Activated CD8-positive, alpha-beta T cell treated with anti-CD3 and anti-CD28 coated beads, Interleukin-2, amount 10 ng/mL, durations not matched to agents 7 days and 5 days (primary cell): ENCODE results near the gene RIPK1. TPM values are rescaled to one million over a fixed set of nuclear protein-coding genes. Genes with fewer than 3 reads are reported as not detected.

Experiments used
- ATAC-seq: fragments of 150-1000 bp; cut with Tn5 transposase; one replicate; pipeline ENCODE4 v1.10.0; 2021; ENCODE audit warnings: moderate library complexity
- CTCF ChIA-PET: fragments of 350-600 bp; sonication (Branson Sonifier 250); formaldehyde crosslinking; loops from one replicate; lab custom pipeline; 2021; ENCODE audit warnings: antibody characterized with exemption; lab: Charles Lee
- POLR2A ChIA-PET: fragments of 350-600 bp; sonication (Branson Sonifier 250); formaldehyde crosslinking; loops from one replicate; lab custom pipeline; 2021; ENCODE audit warnings: antibody characterized with exemption; lab: Charles Lee
- DNase-seq: peaks from one replicate; pipeline ENCODE4 v3.0.0-alpha.2; 2020
- H3K27ac Mint-ChIP-seq: one replicate; pipeline ENCODE4 v1.8.0; 2021; ENCODE audit warnings: mild to moderate bottlenecking, mixed read lengths
- H3K27me3 Mint-ChIP-seq: one replicate; pipeline ENCODE4 v1.8.0; 2021; ENCODE audit warnings: low read depth, mixed read lengths
- H3K36me3 Mint-ChIP-seq: one replicate; pipeline ENCODE4 v1.8.0; 2021; ENCODE audit warnings: low read depth, mixed read lengths
- H3K4me1 Mint-ChIP-seq: one replicate; pipeline ENCODE4 v1.8.0; 2021; ENCODE audit warnings: low read depth, mixed read lengths
- H3K4me3 Mint-ChIP-seq: one replicate; pipeline ENCODE4 v1.8.0; 2021; ENCODE audit warnings: mild to moderate bottlenecking, mixed read lengths
- H3K9me3 Mint-ChIP-seq: one replicate; pipeline ENCODE4 v1.8.0; 2022; ENCODE audit warnings: mixed read lengths; ENCODE audit not compliant: insufficient read depth
- total RNA-seq, 2 experiments: library from RNA; stranded (reverse); gene quantifications; one replicate each; pipeline ENCODE4 v1.2.3, GENCODE V29; 2021

RIPK1 gene
- total RNA-seq, 2 experiments from 2014 or later: 28.0 to 28.1 TPM

DNA sequence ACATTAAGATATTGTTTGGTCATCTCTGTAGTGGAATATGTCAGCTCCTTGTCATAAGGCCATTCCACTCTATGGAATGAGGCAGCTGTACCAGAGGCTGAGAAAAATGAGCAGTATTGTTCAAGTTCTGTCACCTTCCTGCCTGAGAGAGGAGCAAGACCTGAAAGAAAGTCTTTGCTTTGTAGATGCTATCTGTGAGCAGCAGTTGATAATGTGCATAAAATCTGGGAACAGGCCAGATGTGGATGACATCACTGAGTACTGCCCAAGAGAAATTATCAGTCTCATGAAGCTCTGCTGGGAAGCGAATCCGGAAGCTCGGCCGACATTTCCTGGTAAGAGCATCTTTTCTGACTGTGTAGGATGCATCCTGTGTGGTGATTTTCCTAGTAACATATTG is 16.8 kb downstream of the RIPK1 start:
- DNase-seq (no peak), ATAC-seq (no peak)
- Mint-ChIP-seq H3K4me1 (peaks cover 14% of the 10 kb centered on the region), H3K4me3 (no peak overlapping the region), H3K36me3 (peaks cover 78% of the 10 kb centered on the region), H3K9me3 (no peaks in the 10 kb centered on the region), H3K27me3 (no peaks in the 10 kb centered on the region), H3K27ac (no peak overlapping the region)
- CTCF ChIA-PET: no interaction called here
- POLR2A ChIA-PET: no interaction called here

- no peak overlapping the region for H3K27ac Mint-ChIP-seq
- POLR2A ChIA-PET: no interaction called here
- CTCF ChIA-PET: interaction anchor here (1.4 to 1.6 kb wide), 3 partner anchors 19 to 87 kb away, joined by 3 to 4 read pairs (median 3); partner anchors contain the start of gene NQO2
- no peaks in the 10 kb centered on the region for H3K27me3 Mint-ChIP-seq
- H3K36me3 Mint-ChIP-seq: peaks cover 73% of the 10 kb centered on the region
- no peaks in the 10 kb centered on the region for H3K9me3 Mint-ChIP-seq
- no peak for ATAC-seq
- no peak for DNase-seq
- H3K4me3 Mint-ChIP-seq: no peak overlapping the region
- peaks cover 14% of the 10 kb centered on the region for H3K4me1 Mint-ChIP-seq
These were observed 18.1 kb downstream of the RIPK1 start for GRCh38 chr6:3086282-3086946.

DNA sequence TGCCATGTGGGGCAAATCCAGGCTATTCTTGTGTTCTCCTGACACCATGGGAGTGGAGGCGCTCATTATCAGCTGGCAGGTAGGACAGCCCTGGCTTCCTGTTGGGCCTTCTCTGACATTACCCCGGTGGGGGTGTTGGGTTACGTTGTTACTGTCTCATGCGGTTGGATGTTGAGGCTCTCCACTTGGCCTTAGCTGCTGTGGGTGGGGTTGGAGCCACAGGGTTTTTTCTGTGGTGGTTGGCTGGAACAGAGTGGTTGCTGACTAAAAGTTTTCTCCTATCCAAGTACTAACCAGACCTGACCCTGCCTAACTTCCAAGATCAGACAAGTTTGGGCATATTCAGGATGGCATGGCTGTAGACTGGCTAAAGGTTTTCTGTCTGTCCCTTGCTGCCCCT is 20.2 kb downstream of the RIPK1 start:
- Mint-ChIP-seq H3K9me3 (no peaks in the 10 kb centered on the region), H3K27ac (peak overlapping the region; percentile 52), H3K36me3 (peaks cover 58% of the 10 kb centered on the region), H3K4me3 (no peak overlapping the region), H3K27me3 (no peaks in the 10 kb centered on the region), H3K4me1 (peaks cover 14% of the 10 kb centered on the region)
- CTCF ChIA-PET: no interaction called here
- DNase-seq: no peak
- peak; percentile 36 for ATAC-seq
- POLR2A ChIA-PET: no interaction called here

GRCh38 chr6:3088968-3089367 is 20.7 kb downstream of the RIPK1 start:
- no peaks in the 10 kb centered on the region for H3K27me3 Mint-ChIP-seq
- H3K9me3 Mint-ChIP-seq: no peaks in the 10 kb centered on the region
- no peak overlapping the region for H3K4me3 Mint-ChIP-seq
- peaks cover 14% of the 10 kb centered on the region for H3K4me1 Mint-ChIP-seq
- ATAC-seq (no peak), DNase-seq (no peak)
- H3K36me3 Mint-ChIP-seq: peaks cover 54% of the 10 kb centered on the region
- ChIA-PET CTCF (no interaction called here), POLR2A (no interaction called here)
- no peak overlapping the region for H3K27ac Mint-ChIP-seq

- H3K4me1 Mint-ChIP-seq: peaks cover 14% of the 10 kb centered on the region
- H3K27me3 Mint-ChIP-seq: no peaks in the 10 kb centered on the region
- DNase-seq: no peak
- no peaks in the 10 kb centered on the region for H3K9me3 Mint-ChIP-seq
- ChIA-PET CTCF (no interaction called here), POLR2A (no interaction called here)
- no peak overlapping the region for H3K4me3 Mint-ChIP-seq
- no peak for ATAC-seq
- peaks cover 50% of the 10 kb centered on the region for H3K36me3 Mint-ChIP-seq
- no peak overlapping the region for H3K27ac Mint-ChIP-seq
These were observed 21.7 kb downstream of the RIPK1 start for GRCh38 chr6:3090013-3090412.

DNA sequence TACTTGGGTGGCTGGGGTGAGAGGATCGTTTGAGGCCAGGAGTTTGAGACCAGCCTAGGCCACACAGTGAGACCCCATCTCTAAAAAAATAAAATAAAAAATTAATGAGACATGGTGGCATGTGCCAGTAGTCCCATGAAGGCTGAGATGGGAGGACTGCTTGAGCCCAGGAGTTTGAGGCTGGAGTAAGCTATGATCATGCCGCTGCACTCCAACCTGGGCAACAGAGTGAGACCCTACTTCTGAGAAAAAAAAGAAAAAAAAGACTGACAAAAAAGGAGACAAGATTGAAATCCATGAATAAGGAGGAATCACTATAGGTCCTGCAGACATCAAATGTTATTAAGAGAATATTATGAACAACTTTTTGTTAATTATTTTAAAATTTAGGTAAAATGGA is 26.5 kb downstream of the RIPK1 start:
- peaks cover 32% of the 10 kb centered on the region for H3K36me3 Mint-ChIP-seq
- H3K4me1 Mint-ChIP-seq: no peaks in the 10 kb centered on the region
- H3K9me3 Mint-ChIP-seq: no peaks in the 10 kb centered on the region
- H3K4me3 Mint-ChIP-seq: no peak overlapping the region
- ChIA-PET POLR2A (no interaction called here), CTCF (no interaction called here)
- no peaks in the 10 kb centered on the region for H3K27me3 Mint-ChIP-seq
- DNase-seq (no peak), ATAC-seq (no peak)
- H3K27ac Mint-ChIP-seq: no peak overlapping the region

DNA sequence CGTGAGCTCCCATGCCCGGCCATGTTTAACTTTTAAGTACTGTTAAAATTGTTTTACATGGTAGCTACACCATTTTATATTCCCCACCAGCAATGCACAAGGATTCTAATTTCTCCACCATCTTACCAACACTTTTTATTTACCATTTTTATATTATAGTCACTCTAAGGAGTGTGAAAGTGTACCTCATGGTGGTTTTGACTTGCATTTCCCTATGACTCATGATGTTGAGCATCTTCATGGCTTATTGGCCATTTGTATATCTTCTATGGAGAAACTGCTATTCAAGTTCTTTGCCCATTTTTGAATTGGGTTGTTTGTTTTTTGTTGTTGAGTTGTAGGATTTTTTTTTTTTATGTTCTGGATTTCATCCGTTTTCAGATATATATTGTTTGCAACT is 34.6 kb downstream of the RIPK1 start:
- ChIA-PET POLR2A (no interaction called here), CTCF (no interaction called here)
- Mint-ChIP-seq H3K9me3 (no peaks in the 10 kb centered on the region), H3K27me3 (no peaks in the 10 kb centered on the region), H3K36me3 (peaks cover 64% of the 10 kb centered on the region), H3K27ac (no peak overlapping the region), H3K4me1 (peaks cover 5% of the 10 kb centered on the region), H3K4me3 (no peak overlapping the region)
- no peak for DNase-seq
- ATAC-seq: no peak

- Mint-ChIP-seq H3K4me1 (peaks cover 2% of the 10 kb centered on the region), H3K9me3 (no peaks in the 10 kb centered on the region), H3K27me3 (no peaks in the 10 kb centered on the region), H3K36me3 (peaks cover 71% of the 10 kb centered on the region), H3K4me3 (no peak overlapping the region), H3K27ac (no peak overlapping the region)
- ChIA-PET CTCF (interaction anchor here (3.5 kb wide), 1 partner anchor 143 kb away, joined by 11 read pairs; no protein-coding TSS in a partner anchor), POLR2A (no interaction called here)
- DNase-seq: no peak
- no peak for ATAC-seq
These were observed 40.6 kb downstream of the RIPK1 start for GRCh38 chr6:3108746-3109414.

- Mint-ChIP-seq H3K4me3 (no peak overlapping the region), H3K9me3 (no peaks in the 10 kb centered on the region), H3K27me3 (no peaks in the 10 kb centered on the region), H3K4me1 (peaks cover 2% of the 10 kb centered on the region), H3K27ac (no peak overlapping the region), H3K36me3 (peaks cover 67% of the 10 kb centered on the region)
- ChIA-PET CTCF (no interaction called here), POLR2A (no interaction called here)
- no peak for ATAC-seq
- DNase-seq: no peak
These were observed 41.5 kb downstream of the RIPK1 start for GRCh38 chr6:3109761-3110160.

DNA sequence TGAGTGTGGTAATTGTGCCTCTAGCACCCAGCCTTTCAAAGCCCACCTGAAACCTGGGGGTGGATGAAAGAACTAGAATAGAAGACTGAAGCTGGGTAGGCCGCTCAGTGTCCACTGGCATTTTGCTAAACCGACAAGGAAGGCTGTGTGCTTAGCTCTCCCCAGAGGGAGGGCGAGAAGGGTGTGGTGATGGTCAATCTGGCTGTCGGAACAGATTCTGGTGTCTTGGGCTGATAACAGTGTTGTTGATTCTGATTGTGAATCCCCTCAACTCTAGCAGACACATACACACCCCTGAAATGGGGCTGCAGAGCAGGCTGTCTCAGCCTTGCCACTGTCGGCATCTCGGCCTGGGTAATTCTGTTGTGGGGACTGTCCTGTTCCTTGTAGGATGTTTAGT is 46.1 kb downstream of the RIPK1 start:
- ATAC-seq (no peak), DNase-seq (no peak)
- H3K27me3 Mint-ChIP-seq: no peaks in the 10 kb centered on the region
- no peak overlapping the region for H3K27ac Mint-ChIP-seq
- H3K4me3 Mint-ChIP-seq: no peak overlapping the region
- H3K9me3 Mint-ChIP-seq: no peaks in the 10 kb centered on the region
- POLR2A ChIA-PET: no interaction called here
- CTCF ChIA-PET: no interaction called here
- peaks cover 20% of the 10 kb centered on the region for H3K4me1 Mint-ChIP-seq
- peaks cover 41% of the 10 kb centered on the region for H3K36me3 Mint-ChIP-seq

DNA sequence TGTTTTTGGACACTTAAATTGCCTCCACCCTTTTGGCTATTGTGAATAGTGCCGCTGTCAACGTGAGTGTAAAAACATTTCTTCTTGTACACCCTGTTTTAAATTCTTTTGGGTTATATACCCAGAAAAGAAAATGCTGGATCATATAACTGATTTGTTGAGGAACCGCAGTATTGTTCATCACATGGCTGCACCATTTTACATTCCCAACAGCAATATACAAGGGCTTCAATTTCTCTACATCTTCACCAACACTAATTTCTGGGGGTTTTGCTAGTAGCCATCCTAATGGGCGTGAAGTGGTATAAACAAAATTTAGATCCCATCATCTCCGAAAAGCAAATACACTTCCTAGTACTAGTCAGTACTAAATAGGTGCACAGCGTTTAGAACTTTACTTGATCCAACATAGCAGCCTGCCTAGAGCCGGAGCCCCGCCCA is 49.6 kb downstream of the RIPK1 start:
- H3K4me3 Mint-ChIP-seq: peak overlapping the region; percentile 84
- peaks cover 22% of the 10 kb centered on the region for H3K4me1 Mint-ChIP-seq
- ATAC-seq: no peak
- peaks cover under 1% of the 10 kb centered on the region for H3K27me3 Mint-ChIP-seq
- H3K27ac Mint-ChIP-seq: peak overlapping the region; percentile 91
- H3K9me3 Mint-ChIP-seq: no peaks in the 10 kb centered on the region
- ChIA-PET POLR2A (interaction anchor here (0.6 kb wide), 1 partner anchor 54 kb away, joined by 3 read pairs; no protein-coding TSS in a partner anchor), CTCF (interaction anchor here (0.6 kb wide), 1 partner anchor 144 kb away, joined by 3 read pairs; no protein-coding TSS in a partner anchor)
- peaks cover 16% of the 10 kb centered on the region for H3K36me3 Mint-ChIP-seq
- no peak for DNase-seq

GRCh38 chr6:3118353-3119039 is 50.2 kb downstream of the RIPK1 start, which contains the start of gene BPHL:
BPHL (plus strand) TSS chr6:3118711; CDS start chr6:3118741, 30 bp downstream.
- peaks cover 10% of the 10 kb centered on the region for H3K36me3 Mint-ChIP-seq
- ChIA-PET POLR2A (interaction anchor here (0.6 kb wide), 1 partner anchor 55 kb away, joined by 3 read pairs; no protein-coding TSS in a partner anchor), CTCF (interaction anchor here (1.2 kb wide), 1 partner anchor 49 kb away, joined by 3 read pairs; no protein-coding TSS in a partner anchor)
- H3K27ac Mint-ChIP-seq: peak within 1 kb of the TSS; percentile 91
- ATAC-seq: peak; percentile 96
- peaks cover 2% of the 10 kb centered on the region for H3K27me3 Mint-ChIP-seq
- H3K9me3 Mint-ChIP-seq: no peaks in the 10 kb centered on the region
- peak within 1 kb of the TSS; percentile 84 for H3K4me3 Mint-ChIP-seq
- DNase-seq: peak; percentile 98
- H3K4me1 Mint-ChIP-seq: peaks cover 20% of the 10 kb centered on the region
